ENCODE measurements around the gene MAPKBP1.

DNA sequence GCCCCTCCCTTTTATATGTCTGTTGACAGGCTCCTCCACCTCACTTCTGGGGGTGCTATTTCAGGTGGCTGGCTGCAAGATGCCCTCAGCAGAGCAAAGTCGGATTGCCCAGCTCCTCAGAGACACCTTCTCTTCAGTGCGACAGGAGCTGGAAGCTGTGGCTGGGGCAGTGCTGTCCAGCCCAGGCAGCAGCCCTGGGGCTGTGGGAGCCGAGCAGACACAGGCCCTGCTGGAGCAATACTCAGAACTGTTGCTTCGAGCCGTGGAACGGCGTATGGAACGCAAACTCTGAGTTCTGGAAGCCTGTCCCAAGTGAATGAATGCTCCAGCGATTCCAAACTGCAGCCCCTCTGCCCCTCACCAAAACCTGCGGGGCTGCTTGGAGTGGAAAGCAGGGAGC lies 50.9 kb downstream of the MAPKBP1 start:
- TF ChIP-seq POLR2A (IDR thresholded peaks at IDR 0.05) (no peak), EP300 (IDR thresholded peaks at IDR 0.05) (no peak)
- TF ChIP-seq, protein P1, sequence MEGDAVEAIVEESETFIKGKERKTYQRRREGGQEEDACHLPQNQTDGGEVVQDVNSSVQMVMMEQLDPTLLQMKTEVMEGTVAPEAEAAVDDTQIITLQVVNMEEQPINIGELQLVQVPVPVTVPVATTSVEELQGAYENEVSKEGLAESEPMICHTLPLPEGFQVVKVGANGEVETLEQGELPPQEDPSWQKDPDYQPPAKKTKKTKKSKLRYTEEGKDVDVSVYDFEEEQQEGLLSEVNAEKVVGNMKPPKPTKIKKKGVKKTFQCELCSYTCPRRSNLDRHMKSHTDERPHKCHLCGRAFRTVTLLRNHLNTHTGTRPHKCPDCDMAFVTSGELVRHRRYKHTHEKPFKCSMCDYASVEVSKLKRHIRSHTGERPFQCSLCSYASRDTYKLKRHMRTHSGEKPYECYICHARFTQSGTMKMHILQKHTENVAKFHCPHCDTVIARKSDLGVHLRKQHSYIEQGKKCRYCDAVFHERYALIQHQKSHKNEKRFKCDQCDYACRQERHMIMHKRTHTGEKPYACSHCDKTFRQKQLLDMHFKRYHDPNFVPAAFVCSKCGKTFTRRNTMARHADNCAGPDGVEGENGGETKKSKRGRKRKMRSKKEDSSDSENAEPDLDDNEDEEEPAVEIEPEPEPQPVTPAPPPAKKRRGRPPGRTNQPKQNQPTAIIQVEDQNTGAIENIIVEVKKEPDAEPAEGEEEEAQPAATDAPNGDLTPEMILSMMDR (IDR thresholded peaks at IDR 0.05) = no peak
